Body of pancreas (tissue), 4 donors: ENCODE data around the gene PTGDS. TPM values are rescaled to one million over a fixed set of nuclear protein-coding genes. Genes with fewer than 3 reads are reported as not detected.

Experiments
- ATAC-seq: fragments of 150-250 bp; one replicate; pipeline ENCODE4 v1.9.1; 2016
- DNase-seq, 4 donors: peaks; one replicate each; pipeline ENCODE4 v3.0.0-alpha.2; 2019
- H3K27ac ChIP-seq, 4 donors: fragments of 200-600 bp; sonication (generic); 1 replicate in 3 of 4; 2 replicates in 1 of 4; pipeline versions ENCODE4 v1.5.1 to v1.6.1; 2016 to 2019; ENCODE audit warnings: mild to moderate bottlenecking in 1 of 4, mixed read lengths in 1 of 4, moderate library complexity in 1 of 4
- H3K27me3 ChIP-seq, 2 donors: fragments of 200-600 bp; sonication (generic); one replicate each; pipeline ENCODE4 v1.6.0; 2016; ENCODE audit warnings: mild to moderate bottlenecking in 1 of 2
- H3K36me3 ChIP-seq, 2 donors: fragments of 200-600 bp; sonication (generic); replicated peaks in 1 of 2; 2 replicates each; pipeline ENCODE4 v1.5.1; 2016; ENCODE audit warnings: low read depth in 2 of 2; ENCODE audit not compliant: insufficient read depth in 1 of 2
- H3K4me1 ChIP-seq: fragments of 200-600 bp; sonication (generic); one replicate; pipeline ENCODE4 v1.6.0; 2016
- H3K4me3 ChIP-seq, 2 donors: fragments of 200-600 bp; sonication (generic); 1 replicate in 1 of 2; 2 replicates in 1 of 2; pipeline ENCODE4 v1.5.1; 2016 to 2019
- H3K9me3 ChIP-seq, 3 donors: fragments of 200-600 bp; sonication (generic); 1 replicate in 2 of 3; 2 replicates in 1 of 3; pipeline ENCODE4 v1.5.1; 2016
- POLR2A ChIP-seq, 3 donors: fragments of 450-650 bp; IDR thresholded peaks; one replicate each; pipeline ENCODE4 v1.6.1; 2016; ENCODE audit warnings: antibody characterized with exemption in 3 of 3, mild to moderate bottlenecking in 2 of 3
- WGBS, 2 donors: methylation state at CpG; one replicate each; pipeline ENCODE4 v1.1.5; 2017; 5-methylcytosine and 5-hydroxymethylcytosine counted together
- intact Hi-C: fragments of 100-400 bp; cut with DNase I; formaldehyde crosslinking; loops from one replicate; pipeline ENCODE4 v1.15.1; 2023
- total RNA-seq, 2 donors: library from RNA; depleted of rRNA; stranded (reverse); fragments of >200 nt; gene quantifications; one replicate each; pipeline ENCODE4 v1.1.0, GENCODE V29; 2016
- TF ChIP-seq, protein P1 (sequence below), 7 experiments: fragments of 450-650 bp in 4 of 7; fragments of 200-600 bp in 3 of 7; sonication (generic) in 3 of 7; IDR thresholded peaks; one replicate each; pipeline ENCODE4 v1.5.1; 2016 to 2019; ENCODE audit warnings: antibody characterized with exemption in 7 of 7

PTGDS gene
- total RNA-seq, 2 donors from 2014 or later = 17.8 to 48.0 TPM

DNA sequence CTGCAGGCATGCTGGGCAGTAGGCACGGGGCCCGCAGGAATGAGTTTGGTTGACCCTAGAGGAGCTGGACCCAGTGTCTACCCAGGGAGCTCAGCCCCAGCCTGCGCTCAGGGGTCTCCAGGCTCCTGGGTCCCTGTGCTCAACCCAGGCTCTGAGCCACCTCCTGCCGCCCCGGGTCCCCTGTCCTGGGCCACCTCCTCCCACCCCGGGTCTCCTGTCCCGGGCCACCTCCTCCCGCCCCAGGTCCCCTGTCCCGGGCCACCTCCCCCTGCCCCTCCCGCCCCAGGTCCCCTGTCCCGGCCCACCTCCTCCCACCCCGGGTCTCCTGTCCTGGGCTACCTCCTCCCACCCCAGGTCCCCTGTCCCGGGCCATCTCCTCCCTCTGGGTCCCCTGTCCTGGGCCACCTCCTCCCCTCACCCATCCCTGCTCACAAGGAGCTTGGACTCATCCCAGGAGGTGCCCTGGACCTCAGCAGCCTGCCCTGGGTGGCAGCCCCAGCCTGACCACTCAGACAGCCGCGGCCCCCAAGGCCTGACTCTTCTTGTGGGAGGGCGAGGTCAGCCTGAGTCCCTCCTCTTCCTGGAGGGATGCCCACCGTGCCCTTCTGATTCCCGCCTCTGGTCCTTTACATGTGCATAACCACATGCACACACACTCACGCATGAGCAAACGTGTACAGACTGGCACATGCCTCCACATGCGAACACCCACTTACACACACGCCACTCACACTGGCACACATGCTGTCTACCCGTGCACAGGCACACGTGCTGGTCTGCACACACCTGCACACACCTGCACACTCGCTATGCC is 22.8 kb upstream of the PTGDS start:
- 86 to 88% methylated on average over 18 to 24 of the region's 25 CpGs for WGBS, 2 donors
- intact Hi-C loops = loop anchor here (5.0 kb wide), 1 partner anchor 68 kb away; no protein-coding TSS in a partner anchor
- Histone ChIP-seq H3K4me3 (no peak overlapping the region), H3K9me3 (no peaks in the 10 kb centered on the region), H3K27me3 (no peaks in the 10 kb centered on the region), H3K27ac (no peak overlapping the region), H3K36me3 (no peaks in the 10 kb centered on the region), H3K4me1 (peaks cover 26% of the 10 kb centered on the region)
- TF ChIP-seq, protein P1, sequence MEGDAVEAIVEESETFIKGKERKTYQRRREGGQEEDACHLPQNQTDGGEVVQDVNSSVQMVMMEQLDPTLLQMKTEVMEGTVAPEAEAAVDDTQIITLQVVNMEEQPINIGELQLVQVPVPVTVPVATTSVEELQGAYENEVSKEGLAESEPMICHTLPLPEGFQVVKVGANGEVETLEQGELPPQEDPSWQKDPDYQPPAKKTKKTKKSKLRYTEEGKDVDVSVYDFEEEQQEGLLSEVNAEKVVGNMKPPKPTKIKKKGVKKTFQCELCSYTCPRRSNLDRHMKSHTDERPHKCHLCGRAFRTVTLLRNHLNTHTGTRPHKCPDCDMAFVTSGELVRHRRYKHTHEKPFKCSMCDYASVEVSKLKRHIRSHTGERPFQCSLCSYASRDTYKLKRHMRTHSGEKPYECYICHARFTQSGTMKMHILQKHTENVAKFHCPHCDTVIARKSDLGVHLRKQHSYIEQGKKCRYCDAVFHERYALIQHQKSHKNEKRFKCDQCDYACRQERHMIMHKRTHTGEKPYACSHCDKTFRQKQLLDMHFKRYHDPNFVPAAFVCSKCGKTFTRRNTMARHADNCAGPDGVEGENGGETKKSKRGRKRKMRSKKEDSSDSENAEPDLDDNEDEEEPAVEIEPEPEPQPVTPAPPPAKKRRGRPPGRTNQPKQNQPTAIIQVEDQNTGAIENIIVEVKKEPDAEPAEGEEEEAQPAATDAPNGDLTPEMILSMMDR (IDR thresholded peaks at IDR 0.05) = no peak
- no peak for TF ChIP-seq POLR2A (IDR thresholded peaks at IDR 0.05)
- DNase-seq = no peak
- ATAC-seq = no peak

DNA sequence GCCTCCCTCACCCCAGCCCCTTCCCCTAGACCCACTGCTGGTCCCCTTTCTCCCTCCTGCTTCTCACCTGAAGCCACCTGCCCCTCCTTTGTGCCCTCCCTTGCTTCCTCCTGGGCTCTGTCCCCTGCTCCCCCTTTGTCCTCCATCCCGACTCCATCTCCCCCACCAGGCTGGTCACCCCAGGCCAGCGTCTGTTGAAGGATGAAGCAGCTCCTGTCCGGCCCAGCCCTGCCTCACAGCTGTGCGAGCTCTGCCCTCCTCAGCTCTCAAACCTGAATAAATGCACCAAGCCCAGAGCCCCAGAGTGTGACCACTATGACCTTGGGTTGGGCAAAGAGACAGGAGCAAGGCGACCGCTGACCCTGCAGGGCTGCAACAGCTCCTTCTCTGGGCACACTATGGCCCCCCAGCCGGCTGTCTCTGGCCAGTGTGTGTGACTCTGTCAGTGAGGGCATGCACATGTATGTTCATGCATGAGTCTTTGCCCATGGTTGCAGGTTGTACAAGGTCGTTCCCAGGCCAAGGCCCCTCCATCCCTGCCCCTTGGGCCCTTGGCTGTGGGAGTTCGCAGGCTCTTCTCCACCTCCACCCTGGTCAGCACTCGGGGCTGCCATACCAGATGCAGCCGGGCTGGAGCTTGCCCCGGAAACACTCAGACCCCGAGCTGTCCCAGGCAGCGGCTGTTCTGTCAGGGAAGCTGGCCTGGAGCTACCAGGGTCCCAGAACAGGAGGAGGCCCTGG is 21.9 kb upstream of the PTGDS start:
- Histone ChIP-seq H3K36me3 (no peaks in the 10 kb centered on the region), H3K9me3 (no peaks in the 10 kb centered on the region), H3K27me3 (no peaks in the 10 kb centered on the region), H3K4me1 (peaks cover 21% of the 10 kb centered on the region), H3K27ac (no peak overlapping the region), H3K4me3 (no peak overlapping the region)
- DNase-seq (no peak), ATAC-seq (no peak)
- WGBS, 2 donors = 87% methylated on average over 5 to 10 of the region's 14 CpGs
- TF ChIP-seq POLR2A (IDR thresholded peaks at IDR 0.05) = no peak
- TF ChIP-seq, protein P1 (IDR thresholded peaks at IDR 0.05) = no peak
- intact Hi-C loops = no loop called here

DNA sequence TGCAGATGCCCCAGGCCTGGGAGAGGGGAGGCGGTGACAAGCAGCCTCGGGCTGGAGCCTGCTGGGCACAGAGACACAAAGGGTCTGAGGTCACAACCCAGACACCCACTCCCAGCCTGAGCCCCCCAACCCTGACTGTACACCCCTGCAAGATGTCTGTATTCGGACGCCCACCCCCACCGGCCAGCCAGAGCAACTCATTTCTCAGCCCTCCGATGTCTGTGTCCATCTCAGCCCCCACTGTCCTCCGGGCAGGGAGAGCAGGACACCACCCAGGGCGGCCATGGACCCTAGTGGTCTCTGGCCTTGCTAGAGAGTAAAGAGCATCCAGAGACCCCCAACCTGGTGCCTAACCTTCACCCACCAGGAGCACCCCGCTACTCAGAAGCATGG is 21.4 kb upstream of the PTGDS start:
- intact Hi-C loops = no loop called here
- no peak for DNase-seq
- Histone ChIP-seq H3K27ac (no peak overlapping the region), H3K9me3 (no peaks in the 10 kb centered on the region), H3K4me3 (no peak overlapping the region), H3K27me3 (no peaks in the 10 kb centered on the region), H3K36me3 (no peaks in the 10 kb centered on the region), H3K4me1 (peaks cover 15% of the 10 kb centered on the region)
- no peak for TF ChIP-seq POLR2A (IDR thresholded peaks at IDR 0.05)
- TF ChIP-seq, protein P1 (IDR thresholded peaks at IDR 0.05) = no peak
- 90 to 100% methylated on average over 2 to 9 of the region's 9 CpGs for WGBS, 2 donors
- ATAC-seq = no peak

DNA sequence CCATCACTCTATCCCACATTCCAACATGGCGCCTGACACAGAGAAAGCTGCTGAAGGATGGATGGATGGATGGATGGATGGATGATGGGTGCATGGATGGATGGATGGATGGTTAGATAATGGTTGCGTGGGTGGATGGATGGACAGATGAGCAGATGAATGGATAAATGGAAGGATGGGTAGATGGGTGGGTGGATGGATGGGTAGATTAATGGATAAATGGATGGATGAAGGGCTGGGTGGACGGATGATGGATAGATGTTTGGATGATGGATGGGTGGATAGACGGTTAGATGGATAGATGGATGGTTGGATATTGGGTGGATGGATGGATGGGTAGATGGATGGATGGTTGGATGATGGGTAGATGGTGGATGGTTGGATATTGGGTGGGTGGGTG is 20.7 kb upstream of the PTGDS start:
- TF ChIP-seq, protein P1 (IDR thresholded peaks at IDR 0.05) = no peak
- no peak for TF ChIP-seq POLR2A (IDR thresholded peaks at IDR 0.05)
- no peak for ATAC-seq
- Histone ChIP-seq H3K36me3 (no peaks in the 10 kb centered on the region), H3K9me3 (no peaks in the 10 kb centered on the region), H3K27me3 (no peaks in the 10 kb centered on the region), H3K4me3 (no peak overlapping the region), H3K4me1 (peaks cover 9% of the 10 kb centered on the region), H3K27ac (no peak overlapping the region)
- no peak for DNase-seq
- intact Hi-C loops = no loop called here
- WGBS, 2 donors = 88 to 95% methylated on average over 4 of the region's 4 CpGs
